OCI-LY1 (cell line): ENCODE results near the gene NCEH1.

Source experiments
- CTCF ChIP-seq: fragments of 200-600 bp; sonication (generic), shearing (Covaris generic); IDR thresholded peaks from 2 replicates; pipeline ENCODE4 v1.5.1; 2017; ENCODE audit warnings: mild to moderate bottlenecking, antibody characterized with exemption, low read length, moderate library complexity, mixed read lengths
- EZH2 ChIP-seq: fragments of 200-600 bp; sonication (generic), shearing (Covaris generic); IDR thresholded peaks from 2 replicates; pipeline ENCODE4 v1.8.0; 2017; ENCODE audit warnings: borderline replicate concordance, mixed run types, mild to moderate bottlenecking, antibody characterized with exemption, low read length, moderate library complexity, mixed read lengths

- TF ChIP-seq CTCF: no peak
- no peak for TF ChIP-seq EZH2
Measured at GRCh38 chr3:172608575-172608974, 102.3 kb downstream of the NCEH1 start.
